Endodermal cell (in vitro differentiated cells): ENCODE measurements around the gene PTCD1. TPM values are rescaled to one million over a fixed set of nuclear protein-coding genes. Genes with fewer than 3 reads are reported as not detected.

Experiments used
- DNase-seq: peaks from one replicate; pipeline ENCODE4 v3.0.0-alpha.2; 2017
- H3K27ac ChIP-seq: 2 replicates; pipeline ENCODE4 v1.5.1; 2013; ENCODE audit warnings: mild to moderate bottlenecking, low read depth, low read length, moderate library complexity
- H3K27me3 ChIP-seq: 2 replicates; pipeline ENCODE4 v1.6.1; 2013; ENCODE audit warnings: mild to moderate bottlenecking, low read length, moderate library complexity; ENCODE audit not compliant: insufficient read depth, control insufficient read depth, poor library complexity, severe bottlenecking
- H3K36me3 ChIP-seq: 2 replicates; pipeline ENCODE4 v1.7.0; 2013; ENCODE audit warnings: mild to moderate bottlenecking, low read length, moderate library complexity; ENCODE audit not compliant: control insufficient read depth, insufficient read depth
- H3K4me1 ChIP-seq: one replicate; pipeline ENCODE4 v1.7.0; 2013; ENCODE audit warnings: low read length; ENCODE audit not compliant: control insufficient read depth, insufficient read depth
- H3K4me3 ChIP-seq: 2 replicates; pipeline ENCODE4 v1.5.1; 2013; ENCODE audit warnings: mild to moderate bottlenecking, low read length, moderate library complexity
- H3K9ac ChIP-seq: 2 replicates; pipeline ENCODE4 v1.6.1; 2013; ENCODE audit warnings: mild to moderate bottlenecking, low read length, moderate library complexity; ENCODE audit not compliant: poor library complexity, severe bottlenecking; ENCODE audit errors: extremely low read depth
- H3K9me3 ChIP-seq: 2 replicates; pipeline ENCODE4 v1.6.1; 2013; ENCODE audit warnings: mild to moderate bottlenecking, low read length, moderate library complexity; ENCODE audit not compliant: control insufficient read depth
- H3K27ac Mint-ChIP-seq: 2 replicates; pipeline ENCODE4 v1.8.0; 2020; ENCODE audit warnings: mixed read lengths
- H3K27me3 Mint-ChIP-seq: 2 replicates; pipeline ENCODE4 v1.8.0; 2021; ENCODE audit warnings: mild to moderate bottlenecking, mixed read lengths; ENCODE audit not compliant: insufficient read depth
- H3K36me3 Mint-ChIP-seq: 2 replicates; pipeline ENCODE4 v1.8.0; 2020; ENCODE audit warnings: low read depth, mixed read lengths
- H3K4me1 Mint-ChIP-seq: 2 replicates; pipeline ENCODE4 v1.8.0; 2020; ENCODE audit warnings: mixed read lengths
- H3K4me3 Mint-ChIP-seq: 2 replicates; pipeline ENCODE4 v1.8.0; 2020; ENCODE audit warnings: mild to moderate bottlenecking, moderate library complexity, mixed read lengths
- H3K9me3 Mint-ChIP-seq: 2 replicates; pipeline ENCODE4 v1.8.0; 2020; ENCODE audit warnings: mild to moderate bottlenecking, mixed read lengths
- CTCF ChIP-seq: fragments of 200-600 bp; sonication (generic); conservative IDR thresholded peaks from 2 replicates; pipeline ENCODE4 v1.5.0; 2021; ENCODE audit warnings: antibody characterized with exemption, mild to moderate bottlenecking
- WGBS, 2 experiments: methylation state at CpG; one replicate each; pipeline versions ENCODE4 v1.1.5 to v1.1.7; 2013; ENCODE audit warnings: missing lambda C conversion rate in 2 of 2, mixed read lengths in 1 of 2; ENCODE audit not compliant: insufficient coverage in 1 of 2, insufficient read length in 1 of 2; 5-methylcytosine and 5-hydroxymethylcytosine counted together
- total RNA-seq, 2 donors: library from RNA; stranded (reverse); fragmentation: NEBNext Ultra II Directional in 1 of 2; extraction: Animal tissue kit (Norgen Biotek cat#: 25700) in 1 of 2; gene quantifications; 2 replicates in 1 of 2; 3 replicates in 1 of 2; pipeline ENCODE4 v1.2.1, GENCODE V29; 2021

The PTCD1 gene
- total RNA-seq, 2 donors from 2014 or later = 11.9 to 12.5 TPM

- Mint-ChIP-seq H3K27ac (no peak overlapping the region), H3K27me3 (no peaks in the 10 kb centered on the region), H3K36me3 (peaks cover 41% of the 10 kb centered on the region), H3K4me3 (no peak overlapping the region), H3K4me1 (no peaks in the 10 kb centered on the region), H3K9me3 (no peaks in the 10 kb centered on the region)
- Histone ChIP-seq H3K27ac (no peak overlapping the region), H3K27me3 (no peaks in the 10 kb centered on the region), H3K9ac (no peak overlapping the region), H3K4me3 (no peak overlapping the region), H3K9me3 (no peaks in the 10 kb centered on the region), H3K4me1 (no peaks in the 10 kb centered on the region), H3K36me3 (peaks cover 40% of the 10 kb centered on the region)
- TF ChIP-seq CTCF = no peak
- 94% methylated on average over 7 to 8 of the region's 8 CpGs for WGBS, 2 experiments
- DNase-seq = no peak
These were observed 53.0 kb downstream of the PTCD1 start for GRCh38 chr7:99385564-99385963.

- no peak overlapping the region for H3K4me3 Mint-ChIP-seq
- no peaks in the 10 kb centered on the region for H3K9me3 Mint-ChIP-seq
These were observed 54.1 kb downstream of the PTCD1 start for GRCh38 chr7:99384523-99384922.

GRCh38 chr7:99383791-99384370, 54.7 kb downstream of the PTCD1 start:
- no peak for DNase-seq
- TF ChIP-seq CTCF = no peak
- H3K4me1 ChIP-seq = no peaks in the 10 kb centered on the region
- H3K27ac Mint-ChIP-seq = no peak overlapping the region
- H3K9ac ChIP-seq = no peak overlapping the region
- no peak overlapping the region for H3K4me3 ChIP-seq
- H3K4me3 Mint-ChIP-seq = no peak overlapping the region
- H3K9me3 Mint-ChIP-seq = no peaks in the 10 kb centered on the region
- peaks cover 7% of the 10 kb centered on the region for H3K4me1 Mint-ChIP-seq
- no peaks in the 10 kb centered on the region for H3K9me3 ChIP-seq
- 91 to 93% methylated on average over 8 to 13 of the region's 13 CpGs for whole genome bisulfite sequencing, 2 experiments
- H3K27me3 ChIP-seq = no peaks in the 10 kb centered on the region
- H3K27ac ChIP-seq = no peak overlapping the region
- H3K27me3 Mint-ChIP-seq = no peaks in the 10 kb centered on the region
- H3K36me3 Mint-ChIP-seq = peaks cover 37% of the 10 kb centered on the region
- H3K36me3 ChIP-seq = peaks cover 28% of the 10 kb centered on the region

More at GRCh38 chr7:99384523-99384922, 54.1 kb downstream of the PTCD1 start:
- Histone ChIP-seq H3K27me3 (no peaks in the 10 kb centered on the region), H3K9ac (no peak overlapping the region), H3K27ac (no peak overlapping the region), H3K4me1 (no peaks in the 10 kb centered on the region), H3K9me3 (no peaks in the 10 kb centered on the region), H3K36me3 (peaks cover 33% of the 10 kb centered on the region), H3K4me3 (no peak overlapping the region)
- Mint-ChIP-seq H3K36me3 (peaks cover 38% of the 10 kb centered on the region), H3K4me1 (peaks cover 3% of the 10 kb centered on the region), H3K27ac (no peak overlapping the region), H3K27me3 (no peaks in the 10 kb centered on the region)
- no peak for TF ChIP-seq CTCF
- 100% methylated on average over 2 to 4 of the region's 4 CpGs for WGBS, 2 experiments
- no peak for DNase-seq
